SK-MEL-5 (cell line): ENCODE results near the gene USP6. TPM values are rescaled to one million over a fixed set of nuclear protein-coding genes. Genes with fewer than 3 reads are reported as not detected.
"Not testable (repeated sequence)": the region's sequence is repeated elsewhere in the genome, so short reads cannot be mapped to it uniquely, and the experiment has no call there.

Experiments used
- DNase-seq: peaks from one replicate; pipeline ENCODE4 v3.0.0-alpha.2; 2016; ENCODE audit warnings: low read depth, low spot score
- in situ Hi-C: cut with HindIII; loops from 2 replicates; pipeline ENCODE4 v1.10.0; 2016; ENCODE audit warnings: low sequenced_read_pairs, high pct_unique_total_duplicates, low pct_unique_long_range_greater_than_20kb
- total RNA-seq: library from RNA; depleted of rRNA; stranded (reverse); fragments of >200 nt; shearing (Covaris generic); gene quantifications from 2 replicates; pipeline ENCODE4 v1.2.3, GENCODE V29; 2014

The USP6 gene
- total RNA-seq, 1 experiment from 2014 or later: not detected

DNA sequence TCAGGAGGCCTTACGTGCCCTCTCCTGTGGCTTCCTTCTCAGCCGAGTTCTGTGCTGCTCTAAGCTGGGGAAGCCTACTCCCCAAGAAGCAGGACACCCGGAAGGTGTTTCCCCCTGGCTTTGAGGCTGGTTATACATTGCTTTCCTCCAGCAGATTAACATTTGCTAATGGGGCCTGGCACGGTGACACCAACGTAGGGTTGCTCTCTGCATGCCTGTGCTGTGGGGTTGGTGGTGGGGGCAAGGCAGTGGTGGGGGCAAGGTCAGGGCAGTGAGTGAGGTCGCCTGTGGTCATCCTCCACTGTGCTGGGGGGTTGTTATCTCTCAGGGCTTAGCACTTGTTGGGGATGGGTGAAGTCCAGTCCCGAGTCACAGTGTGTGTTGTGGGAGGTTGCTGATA is 4.2 kb downstream of the USP6 start:
- no peak for DNase-seq
- in situ Hi-C loops: no loop called here

DNA sequence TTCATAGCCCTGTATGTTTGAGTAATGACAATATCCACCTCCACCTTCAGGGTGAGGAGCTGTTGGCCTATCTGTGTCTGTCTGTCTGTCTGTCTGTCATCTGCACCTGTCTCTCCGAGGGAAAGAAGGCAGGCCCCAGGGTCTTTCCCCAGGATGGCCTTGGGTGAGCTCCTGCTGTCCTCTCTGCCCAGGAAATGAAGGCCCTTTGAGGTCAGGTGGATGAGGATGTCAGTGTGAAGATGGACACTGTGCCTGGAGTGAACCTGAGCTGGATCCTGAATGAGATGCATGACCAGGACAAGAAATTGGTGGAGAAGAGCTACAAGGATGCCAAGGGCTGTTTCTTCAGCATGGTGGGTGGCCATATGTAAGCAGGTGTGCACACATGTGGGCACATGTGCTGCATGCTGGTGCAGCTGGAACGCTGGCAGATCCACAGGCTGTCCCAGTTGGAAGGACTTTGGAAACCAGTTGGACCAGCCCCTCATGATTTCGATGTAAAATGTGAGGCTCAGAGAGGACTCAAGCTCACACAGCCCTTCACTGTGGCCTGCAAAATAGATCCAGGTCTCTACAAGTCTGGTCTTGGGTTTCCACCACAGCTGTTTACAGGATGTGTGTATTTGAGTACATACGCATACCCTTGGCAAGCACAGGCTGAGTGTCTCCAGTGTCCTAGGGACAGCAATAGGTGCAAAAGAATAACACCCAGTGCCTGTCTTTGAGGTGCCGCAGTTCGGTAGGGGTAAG is 4.8 kb downstream of the USP6 start:
- in situ Hi-C loops: not testable (repeated sequence)

DNA sequence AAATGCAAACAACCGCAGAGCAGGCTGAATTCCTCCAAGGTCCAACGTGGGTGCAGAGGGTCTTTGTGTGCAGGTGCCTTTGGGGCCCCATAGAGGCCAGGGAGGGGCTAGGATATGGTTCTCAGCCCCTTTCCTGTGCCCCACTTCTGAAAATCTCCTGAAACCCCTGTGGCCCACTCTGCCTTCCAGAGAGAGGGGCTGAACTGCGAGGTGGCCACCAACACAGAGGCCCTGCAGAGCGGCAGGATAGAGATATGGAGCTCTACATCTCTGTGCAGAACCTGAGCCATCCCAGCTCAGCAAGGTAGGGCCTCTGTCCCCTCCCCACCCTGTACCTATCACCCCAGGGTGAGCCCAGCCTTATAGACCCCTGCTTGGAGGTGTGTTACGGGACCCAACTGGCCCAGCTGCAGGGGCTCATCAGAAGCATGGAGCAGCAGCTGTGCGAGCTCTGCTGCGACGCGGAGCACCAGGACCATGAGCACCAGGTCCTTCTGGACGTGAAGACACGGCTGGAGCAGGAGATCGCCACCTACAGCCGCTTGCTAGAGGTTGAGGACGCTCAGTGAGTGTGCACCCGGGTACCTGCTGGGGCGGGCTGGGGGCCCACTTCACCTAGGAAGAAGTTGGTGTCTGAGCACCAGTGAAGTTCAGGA is 5.5 kb downstream of the USP6 start:
- in situ Hi-C loops: no loop called here
- no peak for DNase-seq

More for the DNA sequence above, 4.8 kb downstream of the USP6 start:
- DNase-seq: not testable (repeated sequence)

DNA sequence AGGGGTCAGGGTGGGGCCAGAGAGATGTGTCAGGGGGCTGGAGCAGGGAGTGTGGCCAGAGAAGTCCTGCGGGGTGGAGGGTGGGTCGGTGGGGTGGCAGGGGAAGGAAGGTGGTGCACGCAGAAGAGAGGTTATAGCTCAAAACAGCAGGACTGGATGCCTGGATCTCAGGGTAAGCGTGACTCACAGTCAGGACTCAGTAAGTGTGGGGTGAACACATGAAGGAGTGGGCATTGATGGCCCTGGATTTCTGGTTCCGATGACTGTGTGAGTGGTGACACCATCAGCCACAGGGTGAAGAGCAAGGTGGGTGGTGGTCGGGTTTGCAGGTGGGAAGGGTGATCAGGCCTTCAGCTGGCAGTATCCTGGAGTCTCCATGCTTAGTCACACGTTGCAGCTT is 6.2 kb downstream of the USP6 start:
- in situ Hi-C loops, DNase-seq: not testable (repeated sequence)

DNA sequence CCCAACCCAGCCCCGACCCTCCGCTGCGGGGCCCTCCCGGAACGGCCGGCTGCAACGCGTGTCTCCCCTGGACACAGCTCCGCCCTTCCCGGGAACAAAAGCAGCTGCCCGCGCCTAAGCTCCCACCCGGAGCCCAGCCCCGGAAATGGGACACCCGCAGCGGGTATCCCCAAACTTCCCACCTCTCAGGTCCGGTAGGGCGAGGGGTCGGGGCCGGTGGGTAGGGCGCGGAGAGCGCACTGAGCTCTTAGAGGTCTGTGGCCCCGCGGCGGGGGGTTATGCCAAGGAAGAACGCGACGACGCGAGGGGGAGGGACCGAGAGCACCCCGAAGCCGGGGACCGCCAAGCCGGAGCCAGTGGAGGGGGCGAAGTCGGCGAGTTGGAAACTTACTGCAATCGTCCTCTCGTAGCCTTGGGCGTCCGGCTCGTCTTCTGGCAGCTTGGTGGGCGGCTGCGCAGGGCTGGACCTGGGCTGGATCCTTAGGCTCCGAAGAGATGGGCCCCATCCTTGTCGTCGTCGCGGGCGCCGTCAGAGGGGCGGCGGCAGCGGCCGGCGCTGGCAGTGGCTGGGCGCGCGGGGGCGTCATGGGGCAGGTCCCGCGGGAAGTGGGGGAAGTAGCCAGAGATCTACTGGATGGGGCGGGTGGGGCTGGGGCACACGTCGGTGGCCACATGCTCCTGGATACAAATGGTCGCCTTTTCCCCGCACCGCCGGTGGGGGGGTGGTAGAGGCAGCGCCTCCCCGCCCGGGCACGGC is 6.9 kb downstream of the USP6 start:
- DNase-seq: no peak
- in situ Hi-C loops: no loop called here

DNA sequence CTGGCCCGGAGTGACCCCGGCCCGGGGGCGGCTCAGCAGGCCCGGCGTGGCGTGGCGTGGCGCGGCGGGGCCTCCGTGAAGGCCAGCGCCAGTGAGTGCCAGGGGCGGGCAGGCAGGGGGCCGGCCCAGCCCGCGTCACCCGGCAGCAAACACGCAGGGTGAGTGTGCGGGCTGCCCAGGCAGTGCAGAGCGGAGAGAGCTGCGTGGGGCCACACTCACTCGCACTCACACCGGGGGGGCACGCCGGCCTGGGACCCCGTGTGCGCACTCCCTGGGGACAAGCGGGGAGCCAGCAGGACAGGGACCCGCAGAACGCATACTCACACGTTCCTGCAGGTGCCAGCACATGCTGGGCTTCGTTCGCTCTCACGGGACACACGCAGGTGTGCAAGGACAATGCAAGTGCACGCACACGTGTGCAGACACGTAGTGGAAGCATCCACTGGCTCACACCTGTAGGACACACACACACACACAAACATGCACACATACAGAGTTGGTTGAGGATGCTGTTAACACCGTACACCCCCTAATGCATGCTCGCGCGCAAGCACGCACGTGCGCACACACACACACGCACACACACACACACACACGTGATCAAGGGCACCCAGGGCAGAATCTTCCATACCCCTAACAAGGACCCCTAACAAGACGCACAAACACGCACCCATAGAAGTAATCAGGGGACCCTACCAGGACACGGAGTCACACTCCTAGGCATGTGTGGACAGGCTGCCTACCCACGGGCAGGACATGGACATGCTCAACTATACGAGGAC is 7.7 kb downstream of the USP6 start:
- in situ Hi-C loops: no loop called here
- no peak for DNase-seq

DNA sequence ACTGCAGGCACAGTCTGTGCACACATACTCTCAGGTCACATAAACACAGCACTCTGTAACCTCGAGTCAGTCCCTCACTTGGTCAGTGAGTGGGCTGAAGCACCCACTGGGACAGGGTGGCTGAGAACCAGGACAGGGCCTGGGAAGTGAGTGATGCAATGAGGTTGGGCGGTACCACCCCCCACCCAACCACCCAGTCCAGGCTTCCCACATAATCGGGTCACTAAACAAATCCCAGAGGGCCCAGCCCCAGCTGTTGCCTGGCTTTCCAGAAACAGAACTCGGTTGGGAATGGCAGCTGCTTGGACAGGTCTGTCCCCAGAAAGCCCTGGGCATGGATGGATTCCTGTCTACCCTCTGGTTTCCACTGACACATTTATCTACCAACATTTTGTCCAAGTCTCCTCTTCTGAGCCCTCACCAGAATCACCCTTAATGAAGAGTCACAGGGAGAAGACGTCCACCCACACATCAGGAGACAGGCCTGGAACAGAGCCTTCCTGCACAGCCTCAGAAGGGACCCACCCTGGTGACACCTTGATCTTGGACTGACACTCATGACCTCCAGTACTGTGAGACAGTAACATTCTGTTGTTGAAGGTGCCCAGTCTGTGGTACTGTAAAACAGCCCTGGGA is 8.4 kb downstream of the USP6 start:
- in situ Hi-C loops, DNase-seq: not testable (repeated sequence)

DNA sequence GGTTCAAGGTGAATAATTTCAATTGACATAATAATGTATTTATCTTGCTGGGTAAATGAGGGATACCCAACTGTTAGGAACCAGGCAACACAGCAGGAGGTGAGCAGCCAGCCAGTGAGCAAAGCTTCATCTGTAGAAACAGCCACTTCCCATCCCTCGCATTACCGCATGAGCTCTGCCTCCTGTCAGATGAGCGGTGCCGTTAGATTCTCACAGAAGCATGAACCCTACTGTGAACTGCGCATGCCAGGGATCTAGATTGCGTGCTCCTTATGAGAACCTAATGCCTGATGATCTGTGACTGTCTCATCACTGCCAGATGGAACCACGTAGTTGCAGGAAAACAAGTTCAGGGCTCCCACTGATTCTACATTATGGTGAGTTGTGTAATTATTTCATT is 9.1 kb downstream of the USP6 start:
- DNase-seq: peak; percentile 38
- in situ Hi-C loops: not testable (repeated sequence)

DNA sequence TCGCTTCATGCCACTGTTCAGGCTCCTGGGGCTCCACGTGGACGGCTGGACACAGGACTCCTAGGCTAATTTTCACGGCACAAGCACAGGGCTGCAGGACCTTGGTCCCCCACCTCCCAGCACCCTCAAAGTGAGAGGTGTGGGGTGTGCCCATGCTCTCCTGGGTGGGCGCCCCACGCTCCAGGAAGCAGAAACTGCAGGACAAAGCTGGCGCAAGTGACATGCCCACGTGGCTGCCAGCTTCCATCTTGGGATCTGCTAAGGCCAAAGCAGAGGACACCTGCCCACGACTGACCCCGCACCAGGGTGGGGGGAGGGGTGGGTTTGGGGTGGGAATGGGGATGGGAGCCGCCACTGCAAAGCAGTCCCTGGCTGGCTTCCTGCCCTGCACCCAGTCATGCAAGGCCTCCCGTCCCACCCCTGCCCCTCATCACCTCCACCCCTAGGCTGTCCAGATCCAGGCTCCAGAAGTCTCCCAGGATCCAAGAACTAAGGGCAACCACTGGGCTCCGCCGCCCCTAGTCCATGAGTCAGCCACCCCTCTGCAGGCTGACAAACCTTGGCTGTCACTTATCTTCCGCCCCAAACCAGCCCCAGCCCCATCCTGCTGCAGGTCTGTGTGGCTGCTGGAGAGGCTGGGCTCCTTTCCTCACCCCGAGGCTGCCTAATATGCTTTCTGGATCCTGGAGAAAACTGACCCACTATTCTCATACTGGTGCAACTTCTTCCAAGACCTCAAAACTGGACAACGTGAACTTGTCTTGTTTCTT is 11.1 kb downstream of the USP6 start:
- in situ Hi-C loops: no loop called here
- DNase-seq: no peak

DNA sequence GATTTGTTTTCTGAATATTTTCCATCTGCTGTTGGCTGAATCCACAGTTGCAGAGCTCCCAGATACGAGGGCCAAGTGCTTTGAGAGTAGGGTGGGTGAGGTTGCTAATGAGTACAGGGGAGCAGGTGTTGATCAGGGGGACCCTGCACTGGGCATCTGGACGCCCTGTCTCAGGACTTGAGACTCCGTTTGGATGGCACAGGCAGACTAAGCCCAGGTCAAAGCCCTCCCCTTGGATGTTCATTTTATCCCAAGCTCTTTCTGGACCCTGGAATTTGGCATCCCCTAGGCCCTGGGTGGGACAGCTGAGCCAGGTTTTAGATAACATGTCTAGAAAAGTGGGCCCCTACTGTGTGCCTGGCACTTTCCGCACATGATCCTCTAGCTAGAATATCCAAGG is 12.1 kb downstream of the USP6 start:
- DNase-seq: no peak
- in situ Hi-C loops: no loop called here

DNA sequence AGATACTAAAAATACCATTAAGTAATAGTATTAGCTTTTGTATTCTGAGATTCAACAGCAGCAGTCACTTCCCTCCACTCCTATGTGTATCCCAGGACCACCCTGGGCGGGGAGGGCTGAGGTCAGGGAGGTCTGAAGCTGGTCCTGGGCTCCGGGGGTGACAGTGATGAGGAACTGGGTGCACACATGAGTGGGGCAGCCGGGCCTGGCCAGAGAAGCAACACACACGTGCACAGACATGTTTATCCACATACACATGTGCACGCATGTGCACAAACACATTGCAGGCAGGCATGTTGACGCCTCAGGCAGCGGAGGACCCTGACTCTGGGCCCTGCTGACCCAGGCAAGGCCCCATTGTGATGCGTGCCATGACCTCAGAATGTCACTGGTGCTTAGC is 12.6 kb downstream of the USP6 start:
- in situ Hi-C loops: not testable (repeated sequence)

DNA sequence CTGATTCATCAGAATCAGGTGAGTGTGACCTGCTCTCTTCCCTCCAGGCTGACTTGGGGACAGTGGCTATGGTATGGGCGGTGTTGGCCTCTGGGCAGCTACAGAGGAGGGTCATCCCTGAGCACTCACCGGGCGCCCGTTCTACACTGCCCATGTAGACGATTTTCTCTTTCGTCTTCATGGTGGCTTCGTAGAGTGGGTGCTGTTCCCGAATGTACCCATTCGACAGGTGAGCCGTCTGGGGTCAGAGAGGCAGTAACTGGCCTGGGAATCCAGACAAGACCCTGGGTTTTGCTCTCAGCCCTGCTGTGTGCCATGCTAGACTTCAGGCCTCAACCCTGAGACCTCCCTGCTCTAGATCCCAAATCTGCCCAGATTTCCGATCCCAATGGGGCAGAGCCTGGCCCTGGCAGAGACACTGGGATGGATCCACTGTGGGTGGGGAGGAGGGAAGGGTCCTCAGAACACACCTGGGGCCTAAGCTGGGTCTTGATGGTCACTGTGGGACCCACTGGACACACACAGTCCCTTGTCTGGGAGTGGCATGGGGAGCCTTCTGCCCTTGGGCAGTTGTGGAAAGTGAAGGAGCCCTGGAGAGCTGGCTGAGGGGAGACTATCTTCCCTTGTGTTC is 13.2 kb downstream of the USP6 start:
- in situ Hi-C loops: no loop called here
- no peak for DNase-seq

More for the DNA sequence above, 12.6 kb downstream of the USP6 start:
- not testable (repeated sequence) for DNase-seq

DNA sequence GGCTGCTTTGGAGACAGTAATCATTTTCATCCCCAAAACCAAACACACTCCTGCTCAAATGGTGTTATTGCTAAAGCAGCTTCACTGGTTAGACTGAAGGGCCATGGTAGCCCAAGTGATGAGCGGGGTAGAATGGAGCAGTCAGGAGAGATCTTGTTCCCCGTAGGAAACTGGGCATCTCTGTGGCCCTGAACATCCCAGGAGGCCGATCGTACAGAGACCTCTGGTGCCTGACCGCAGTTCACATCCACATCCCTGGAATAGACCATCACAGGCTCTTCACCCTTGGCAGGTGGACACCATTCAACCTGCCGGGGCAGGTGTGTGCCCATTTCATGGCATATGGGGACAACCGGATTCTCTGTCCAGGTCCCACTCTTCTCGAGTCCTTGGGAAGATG is 13.9 kb downstream of the USP6 start:
- in situ Hi-C loops, DNase-seq: not testable (repeated sequence)

DNA sequence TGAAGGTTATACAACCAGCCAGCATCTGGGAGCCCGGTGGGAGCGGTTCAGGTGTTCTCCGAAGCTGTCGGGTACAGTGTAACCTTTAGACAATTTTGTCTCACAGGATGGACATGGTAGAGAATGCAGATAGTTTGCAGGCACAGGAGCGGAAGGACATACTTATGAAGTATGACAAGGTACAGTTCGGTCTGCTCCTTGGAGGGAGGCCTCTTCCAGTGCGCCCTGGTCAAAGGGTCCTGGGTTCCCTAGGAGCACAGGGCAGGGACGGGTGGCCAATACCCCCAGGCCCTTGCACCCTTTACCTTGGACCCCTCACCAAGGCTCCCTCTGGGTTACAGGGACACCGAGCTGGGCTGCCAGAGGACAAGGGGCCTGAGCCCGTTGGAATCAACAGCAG is 14.4 kb downstream of the USP6 start:
- in situ Hi-C loops, DNase-seq: not testable (repeated sequence)

DNA sequence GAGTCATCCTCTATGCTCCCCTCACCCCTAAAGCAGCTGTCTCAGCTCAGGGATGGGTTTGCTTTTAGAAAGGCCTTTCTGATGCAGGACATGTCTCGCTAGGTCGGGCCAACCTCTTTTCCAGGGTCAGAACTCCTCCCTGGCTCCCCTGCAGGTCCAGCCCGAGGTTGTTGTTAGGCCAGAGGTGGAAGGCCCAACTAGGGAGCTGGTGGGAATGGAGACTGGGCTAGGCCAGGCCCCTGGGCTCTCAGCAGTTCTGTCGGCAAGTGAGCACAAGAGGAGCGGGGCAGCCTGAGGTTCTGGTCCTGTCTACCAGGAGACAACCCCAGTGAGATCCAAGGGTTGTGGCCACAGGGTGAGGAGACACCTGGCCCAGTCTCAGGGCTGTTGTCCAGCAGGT is 14.9 kb downstream of the USP6 start:
- in situ Hi-C loops, DNase-seq: not testable (repeated sequence)

DNA sequence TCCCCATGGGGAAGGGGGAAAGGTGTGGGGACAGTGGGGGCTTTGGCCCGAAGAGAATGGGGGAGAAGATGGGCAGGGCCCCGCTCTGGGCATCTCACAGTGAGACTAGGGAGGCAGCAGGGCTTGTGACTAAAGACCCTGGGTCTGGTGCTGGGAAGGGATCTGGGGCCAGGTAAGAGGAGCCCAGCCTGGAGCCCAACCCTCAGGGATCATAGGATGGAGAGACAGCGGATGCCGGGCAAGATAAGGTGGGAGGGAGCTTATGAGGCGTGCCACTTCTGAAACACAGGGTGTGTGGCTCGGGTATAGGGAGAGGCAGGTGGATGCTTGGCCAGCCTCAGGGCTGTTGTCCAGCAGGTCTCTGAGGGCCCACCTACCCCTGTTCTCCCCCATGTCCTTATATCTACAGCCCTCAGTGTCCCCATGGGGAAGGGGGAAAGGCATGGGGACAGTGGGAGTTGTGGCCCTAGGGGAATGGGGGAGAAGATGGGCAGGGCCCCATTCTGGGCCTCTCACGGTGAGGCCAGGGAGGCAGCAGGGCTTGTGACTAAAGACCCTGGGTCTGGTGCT is 15.4 kb downstream of the USP6 start:
- DNase-seq: no peak
- in situ Hi-C loops: no loop called here
